ENCODE measurements around the gene ANO8. TPM values are rescaled to one million over a fixed set of nuclear protein-coding genes. Genes with fewer than 3 reads are reported as not detected.

Gene ANO8
- total and polyA plus RNA-seq, 4 experiments from 2014 or later: 0.11 to 21.5 (median 17.7) TPM; not detected in 1

DNA sequence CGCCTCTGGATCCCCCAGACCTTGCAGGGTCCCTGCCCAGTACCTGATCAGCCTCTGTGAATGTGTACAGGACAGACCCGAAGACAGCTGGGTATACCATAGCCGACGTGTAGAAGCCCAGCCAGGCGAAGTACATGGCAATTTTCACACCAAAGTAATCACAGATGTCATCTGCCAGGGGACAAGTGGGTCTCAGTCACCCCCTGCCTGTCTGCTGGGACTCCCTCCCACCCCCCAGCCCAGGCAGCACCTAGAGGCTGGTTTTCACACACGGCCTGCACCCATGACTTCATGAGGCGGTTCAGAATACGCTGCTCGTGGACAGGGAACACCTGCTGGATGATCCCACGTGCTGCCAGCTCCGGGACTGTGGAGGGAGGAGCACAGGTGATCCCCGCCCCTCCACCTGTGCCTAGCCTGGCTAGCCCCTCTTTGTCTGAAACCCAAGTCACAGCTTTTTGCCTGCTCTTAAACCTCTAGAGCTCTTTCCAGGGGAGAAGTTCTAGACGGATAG is 3.6 kb downstream of the ANO8 start:
- peaks cover 11 to 42% (median 26%) of the 10 kb centered on the region in 4 donors for H3K4me1 Mint-ChIP-seq
- Histone ChIP-seq H3K27me3 (ENCODE audit: insufficient read depth, low read length) (no peaks in the 10 kb centered on the region), H3K4me3 (ENCODE audit: low read length in 2 of 2) (no peak overlapping the region), H3K9me3 (ENCODE audit: control insufficient read depth in 1 of 2, low read length in 2 of 2) (no peaks in the 10 kb centered on the region), H3K4me1 (ENCODE audit: insufficient read depth, low read length) (peaks cover 36% of the 10 kb centered on the region), H3K36me3 (ENCODE audit: insufficient read depth, low read length) (no peaks in the 10 kb centered on the region), H3K27ac (ENCODE audit: low read depth, low read length) (no peak overlapping the region)
- H3K27me3 Mint-ChIP-seq: no peaks in the 10 kb centered on the region
- POLR2A ChIA-PET (ENCODE audit: partially characterized antibody): no interaction called here
- peak overlapping the region in 2 of 7 donors; percentile 41 to 59 for H3K27ac Mint-ChIP-seq
- peaks cover 0 to 1% (median 0%) of the 10 kb centered on the region in 8 donors for H3K9me3 Mint-ChIP-seq
- peak overlapping the region in 1 of 8 donors; percentile 67 for H3K4me3 Mint-ChIP-seq
- DNase-seq: no peak
- intact Hi-C loops (cut with micrococcal nuclease): no loop called here
- CTCF ChIA-PET (ENCODE audit: partially characterized antibody): interaction anchor here (1.1 kb wide), 1 partner anchor 14 kb away, joined by 5 read pairs; no protein-coding TSS in a partner anchor
- H3K36me3 Mint-ChIP-seq: peaks cover 0 to 6% of the 10 kb centered on the region in 2 donors

- H3K4me3 Mint-ChIP-seq: peak overlapping the region in 7 of 8 donors; percentile 12 to 73 (median 43)
- CTCF ChIA-PET (ENCODE audit: partially characterized antibody): interaction anchor here (1.1 kb wide), 1 partner anchor 15 kb away, joined by 5 read pairs; no protein-coding TSS in a partner anchor
These were observed 4.2 kb downstream of the ANO8 start for GRCh38 chr19:17330262-17331044.

DNA sequence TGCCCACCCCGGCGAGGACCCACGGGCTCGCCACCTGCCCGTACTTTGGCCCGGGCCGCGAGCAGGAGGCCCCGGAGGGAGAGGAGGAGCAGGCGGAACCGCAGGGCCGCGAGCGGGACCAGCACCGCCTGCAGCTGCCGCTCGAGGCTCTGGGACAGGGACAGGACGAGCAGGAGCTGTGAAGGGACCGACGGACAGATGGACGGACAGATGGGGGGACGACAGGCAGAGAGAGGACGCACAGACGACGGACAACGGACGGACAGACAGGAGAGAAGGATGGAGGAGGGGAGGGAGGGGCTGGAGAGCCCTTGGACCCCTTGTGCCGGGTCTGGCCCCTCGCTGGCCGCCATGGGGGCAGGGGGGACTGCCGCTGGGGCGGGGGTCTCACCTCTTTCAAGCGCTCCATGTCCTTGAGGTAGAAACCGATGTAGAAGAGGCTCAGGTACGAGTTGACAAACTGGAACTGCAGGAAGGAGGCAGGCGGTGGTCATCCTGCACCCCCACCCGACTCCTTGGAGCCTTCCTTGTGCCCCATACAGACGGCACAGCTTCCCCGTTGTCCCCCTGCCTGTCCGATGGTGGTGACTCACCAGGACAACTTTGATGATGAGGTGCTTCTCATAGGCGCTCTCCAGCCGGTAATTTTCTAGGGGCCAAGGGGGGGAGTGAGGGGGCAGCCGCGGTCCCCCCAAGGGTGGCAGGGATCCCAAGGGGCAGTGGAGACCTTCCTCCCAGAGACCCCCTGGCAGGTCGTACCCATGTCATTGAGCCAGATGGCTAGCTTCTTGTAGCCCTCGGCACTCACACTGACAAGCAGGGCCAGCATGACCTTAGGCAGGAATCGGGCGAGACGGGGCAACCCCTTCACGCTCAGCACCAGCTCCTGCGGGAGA is 5.0 kb downstream of the ANO8 start:
- Histone ChIP-seq H3K36me3 (ENCODE audit: insufficient read depth, low read length) (no peaks in the 10 kb centered on the region), H3K27ac (ENCODE audit: low read depth, low read length) (peak overlapping the region; percentile 28), H3K27me3 (ENCODE audit: insufficient read depth, low read length) (no peaks in the 10 kb centered on the region), H3K4me1 (ENCODE audit: insufficient read depth, low read length) (peaks cover 25% of the 10 kb centered on the region), H3K9me3 (ENCODE audit: control insufficient read depth in 1 of 2, low read length in 2 of 2) (no peaks in the 10 kb centered on the region), H3K4me3 (ENCODE audit: low read length in 2 of 2) (peak overlapping the region in 1 of 2 donors; percentile 29)
- Mint-ChIP-seq H3K9me3 (no peaks in the 10 kb centered on the region), H3K27ac (peak overlapping the region in 2 of 7 donors; percentile 18 to 59), H3K36me3 (peaks cover 0 to 3% of the 10 kb centered on the region in 2 donors), H3K4me3 (peak overlapping the region in 7 of 8 donors; percentile 51 to 73 (median 67)), H3K4me1 (peaks cover 6 to 33% (median 19%) of the 10 kb centered on the region in 4 donors), H3K27me3 (no peaks in the 10 kb centered on the region)
- no peak for DNase-seq
- POLR2A ChIA-PET (ENCODE audit: partially characterized antibody): interaction anchor here (1.1 to 1.9 kb wide), 5 partner anchors 8 to 253 kb away, joined by 3 to 12 read pairs (median 7); partner anchors contain the start of genes DDA1 and GTPBP3
- CTCF ChIA-PET (ENCODE audit: partially characterized antibody): no interaction called here
- intact Hi-C loops (cut with micrococcal nuclease): no loop called here

More at GRCh38 chr19:17330262-17331044, 4.2 kb downstream of the ANO8 start:
- peaks cover 0 to 6% of the 10 kb centered on the region in 2 donors for H3K36me3 Mint-ChIP-seq
- no peaks in the 10 kb centered on the region for H3K27me3 Mint-ChIP-seq
- POLR2A ChIA-PET (ENCODE audit: partially characterized antibody): interaction anchor here (1.1 kb wide), 1 partner anchor 21 kb away, joined by 4 read pairs; the partner anchor contains the start of gene DDA1
- H3K4me1 Mint-ChIP-seq: peaks cover 11 to 41% (median 25%) of the 10 kb centered on the region in 4 donors
- Histone ChIP-seq H3K36me3 (ENCODE audit: insufficient read depth, low read length) (no peaks in the 10 kb centered on the region), H3K27me3 (ENCODE audit: insufficient read depth, low read length) (no peaks in the 10 kb centered on the region), H3K9me3 (ENCODE audit: control insufficient read depth in 1 of 2, low read length in 2 of 2) (no peaks in the 10 kb centered on the region), H3K4me3 (ENCODE audit: low read length in 2 of 2) (no peak overlapping the region), H3K27ac (ENCODE audit: low read depth, low read length) (no peak overlapping the region), H3K4me1 (ENCODE audit: insufficient read depth, low read length) (peaks cover 33% of the 10 kb centered on the region)
- peak overlapping the region in 3 of 7 donors; percentile 32 to 59 (median 59) for H3K27ac Mint-ChIP-seq
- no peak for DNase-seq
- intact Hi-C loops (cut with micrococcal nuclease): no loop called here
- H3K9me3 Mint-ChIP-seq: peaks cover 0 to 1% (median 0%) of the 10 kb centered on the region in 8 donors

DNA sequence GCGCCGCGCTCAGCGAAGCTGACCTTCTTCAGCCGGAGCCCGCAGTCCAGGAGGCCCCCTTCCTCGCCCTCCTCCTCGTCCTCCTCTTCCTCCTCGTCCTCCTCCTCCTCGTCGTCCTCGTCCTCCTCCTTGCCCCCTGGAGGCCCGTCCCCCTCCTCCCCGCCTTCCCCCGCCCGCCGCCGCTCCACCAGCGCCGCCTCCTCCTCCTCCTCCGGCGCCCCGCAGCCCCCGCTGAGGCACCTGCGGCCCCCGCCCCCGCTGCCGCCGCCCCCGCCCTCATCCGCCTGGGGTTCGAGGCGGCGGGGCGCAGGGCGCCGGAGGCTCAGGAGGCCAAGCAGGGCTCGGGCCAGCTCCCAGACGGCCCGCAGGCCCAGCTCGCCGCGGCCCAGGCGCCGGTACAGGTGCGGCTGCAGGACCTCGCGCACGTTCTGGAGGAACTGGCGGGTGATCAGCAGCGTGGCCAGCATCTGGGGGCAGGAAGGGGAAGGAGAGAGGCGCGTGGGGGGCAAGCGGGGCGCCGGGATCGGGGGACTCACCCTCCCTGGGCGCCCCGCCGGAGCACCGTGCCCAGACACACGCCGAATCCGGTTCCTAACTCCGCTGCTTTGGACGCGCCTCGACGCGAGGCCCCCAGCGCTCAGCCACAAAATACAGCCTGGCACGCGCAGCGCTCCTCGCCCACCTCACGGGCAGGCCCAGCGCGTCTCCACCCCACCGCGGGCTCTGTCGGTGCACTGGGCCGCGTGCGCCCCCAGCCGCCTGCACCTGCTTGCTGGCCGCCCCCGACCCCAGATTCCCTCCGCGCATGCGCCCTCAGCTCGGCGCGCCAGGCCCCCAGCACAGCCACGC is 5.9 kb downstream of the ANO8 start:
- intact Hi-C loops (cut with micrococcal nuclease): loop anchor here (1.0 kb wide), 1 partner anchor 23 kb away; the partner anchor contains the start of gene MRPL34
- Mint-ChIP-seq H3K9me3 (no peaks in the 10 kb centered on the region), H3K27ac (peak overlapping the region in 2 of 7 donors; percentile 73 to 74), H3K4me3 (peak overlapping the region; percentile 16 to 87 (median 62)), H3K4me1 (peaks cover 3 to 28% (median 15%) of the 10 kb centered on the region in 4 donors), H3K36me3 (no peaks in the 10 kb centered on the region), H3K27me3 (no peaks in the 10 kb centered on the region)
- H3K36me3 ChIP-seq (ENCODE audit: insufficient read depth, low read length): no peaks in the 10 kb centered on the region
- H3K4me1 ChIP-seq (ENCODE audit: insufficient read depth, low read length): peaks cover 21% of the 10 kb centered on the region
- no peaks in the 10 kb centered on the region for H3K27me3 ChIP-seq (ENCODE audit: insufficient read depth, low read length)
- peak overlapping the region; percentile 67 for H3K27ac ChIP-seq (ENCODE audit: low read depth, low read length)
- no peaks in the 10 kb centered on the region for H3K9me3 ChIP-seq (ENCODE audit: control insufficient read depth in 1 of 2, low read length in 2 of 2)
- peak; percentile 30 to 61 (median 37) for DNase-seq
- H3K4me3 ChIP-seq (ENCODE audit: low read length in 2 of 2): peak overlapping the region in 1 of 2 donors; percentile 29
- POLR2A ChIA-PET (ENCODE audit: partially characterized antibody): interaction anchor here (0.9 to 1.9 kb wide), 6 partner anchors 9 to 252 kb away, joined by 3 to 12 read pairs (median 6); partner anchors contain the start of genes DDA1 and GTPBP3
- CTCF ChIA-PET (ENCODE audit: partially characterized antibody): no interaction called here

DNA sequence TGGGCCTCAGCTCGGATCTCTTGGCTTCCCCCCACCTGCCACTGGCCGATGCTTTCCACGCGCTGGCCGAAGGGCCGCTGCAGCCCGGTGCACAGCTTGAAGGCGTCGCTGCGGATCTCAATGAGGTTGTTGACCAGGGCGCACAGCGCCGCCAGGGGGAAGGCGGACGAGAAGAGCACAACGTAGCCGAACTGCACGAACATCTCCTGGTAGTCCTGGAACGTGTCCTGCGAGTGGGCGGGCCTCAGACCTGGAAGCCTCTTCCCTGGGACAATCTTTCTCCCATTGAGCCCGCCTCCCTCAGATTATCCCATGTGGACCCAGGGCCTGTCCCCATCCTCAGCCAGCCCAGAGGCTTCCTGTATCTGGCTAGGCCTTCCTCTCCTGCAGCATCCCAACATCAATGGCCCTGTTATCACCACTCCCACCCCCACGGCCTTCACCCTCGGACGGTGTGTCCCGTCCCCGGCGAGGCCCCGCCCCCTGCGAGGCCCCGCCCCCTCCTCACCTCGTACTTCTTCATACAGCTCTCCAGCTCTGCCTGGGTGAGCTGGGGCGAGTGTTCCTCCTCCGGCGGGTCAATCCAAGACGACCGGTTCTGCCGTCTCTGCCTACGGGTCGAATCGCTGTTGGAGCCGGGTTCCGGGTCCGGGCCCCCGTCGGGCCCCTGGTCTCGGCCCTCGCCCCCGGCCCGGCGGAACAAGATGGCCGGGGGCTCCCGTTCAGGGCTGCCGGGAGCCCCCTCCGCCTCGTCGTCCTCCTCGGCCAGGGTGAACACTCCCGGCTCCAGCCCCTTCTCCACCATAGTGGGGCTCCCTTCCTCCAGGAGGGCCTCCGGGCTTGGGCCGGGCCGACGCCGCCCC is 6.8 kb downstream of the ANO8 start:
- Mint-ChIP-seq H3K36me3 (no peaks in the 10 kb centered on the region), H3K4me3 (peak overlapping the region; percentile 74 to 87 (median 82)), H3K4me1 (peaks cover 0 to 23% (median 13%) of the 10 kb centered on the region in 4 donors), H3K9me3 (no peaks in the 10 kb centered on the region), H3K27ac (peak overlapping the region in 6 of 7 donors; percentile 27 to 91 (median 66)), H3K27me3 (no peaks in the 10 kb centered on the region)
- peak overlapping the region; percentile 67 for H3K27ac ChIP-seq (ENCODE audit: low read depth, low read length)
- ChIA-PET CTCF (ENCODE audit: partially characterized antibody) (no interaction called here), POLR2A (ENCODE audit: partially characterized antibody) (interaction anchor here (0.9 to 1.9 kb wide), 6 partner anchors 9 to 251 kb away, joined by 3 to 12 read pairs (median 6); partner anchors contain the start of genes DDA1 and GTPBP3)
- DNase-seq: peak; percentile 39 to 69 (median 54)
- intact Hi-C loops (cut with micrococcal nuclease): loop anchor here (1.0 kb wide), 1 partner anchor 23 kb away; the partner anchor contains the start of gene MRPL34
- no peaks in the 10 kb centered on the region for H3K27me3 ChIP-seq (ENCODE audit: insufficient read depth, low read length)
- peaks cover 16% of the 10 kb centered on the region for H3K4me1 ChIP-seq (ENCODE audit: insufficient read depth, low read length)
- no peaks in the 10 kb centered on the region for H3K9me3 ChIP-seq (ENCODE audit: control insufficient read depth in 1 of 2, low read length in 2 of 2)
- H3K36me3 ChIP-seq (ENCODE audit: insufficient read depth, low read length): no peaks in the 10 kb centered on the region
- peak overlapping the region in 1 of 2 donors; percentile 29 for H3K4me3 ChIP-seq (ENCODE audit: low read length in 2 of 2)
